Measurements from ENCODE around the gene ORAI2. TPM values are rescaled to one million over a fixed set of nuclear protein-coding genes. Genes with fewer than 3 reads are reported as not detected.

Gene ORAI2
- total and polyA plus RNA-seq, 2 of the 4 experiments (the other 2 are of a cell fraction) = 52.0 to 58.3 TPM

DNA sequence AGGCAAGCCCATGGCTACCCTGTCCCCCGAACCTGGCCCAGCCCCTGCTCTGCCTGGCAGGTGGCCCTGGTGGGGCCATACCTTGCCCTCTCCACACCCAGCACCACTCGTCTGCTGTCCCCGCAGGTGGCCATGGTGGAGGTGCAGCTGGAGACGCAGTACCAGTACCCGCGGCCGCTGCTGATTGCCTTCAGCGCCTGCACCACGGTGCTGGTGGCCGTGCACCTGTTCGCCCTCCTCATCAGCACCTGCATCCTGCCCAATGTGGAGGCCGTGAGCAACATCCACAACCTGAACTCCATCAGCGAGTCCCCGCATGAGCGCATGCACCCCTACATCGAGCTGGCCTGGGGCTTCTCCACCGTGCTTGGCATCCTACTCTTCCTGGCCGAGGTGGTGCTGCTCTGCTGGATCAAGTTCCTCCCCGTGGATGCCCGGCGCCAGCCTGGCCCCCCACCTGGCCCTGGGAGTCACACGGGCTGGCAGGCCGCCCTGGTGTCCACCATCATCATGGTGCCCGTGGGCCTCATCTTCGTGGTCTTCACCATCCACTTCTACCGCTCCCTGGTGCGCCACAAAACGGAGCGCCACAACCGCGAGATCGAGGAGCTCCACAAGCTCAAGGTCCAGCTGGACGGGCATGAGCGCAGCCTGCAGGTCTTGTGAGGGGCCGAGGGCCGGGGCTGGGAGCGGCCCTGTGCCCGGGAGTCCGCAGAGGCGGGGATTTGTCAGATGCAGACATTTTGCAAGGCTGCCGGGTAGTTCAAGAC, 13.2 kb downstream of the ORAI2 start:
- Histone ChIP-seq H4K8ac (ENCODE audit: low read depth in 2 of 2, low read length in 2 of 2) (no peak overlapping the region), H3K56ac (ENCODE audit: extremely low read depth, insufficient read depth, low read length) (no peak overlapping the region), H2AK5ac (ENCODE audit: low read depth, low read length) (no peak overlapping the region), H3K4me3 (ENCODE audit: insufficient read depth, low read depth, low read length) (no peak overlapping the region), H3K4me1 (ENCODE audit: control insufficient read depth, insufficient read depth, low read length) (peaks cover 4% of the 10 kb centered on the region; the same call in 1 of the 2 replicates), H3K18ac (ENCODE audit: low read depth, low read length) (no peak overlapping the region), H3K9me1 (ENCODE audit: insufficient read depth, low read length) (no peaks in the 10 kb centered on the region; the same call in 1 of the 2 replicates), H2AFZ (replicated peaks; ENCODE audit: low read length, poor library complexity) (no peak overlapping the region), H3K27me3 (ENCODE audit: control insufficient read depth, insufficient read depth, low read length) (no peaks in the 10 kb centered on the region), H3K14ac (replicated peaks; ENCODE audit: low read depth, low read length) (no peak overlapping the region), H2AK9ac (replicated peaks; ENCODE audit: low read depth, low read length, poor library complexity) (no peak overlapping the region), H3K23ac (ENCODE audit: low read depth, low read length) (no peak overlapping the region), H4K20me1 (ENCODE audit: insufficient read depth, low read length) (peaks cover 4% of the 10 kb centered on the region; the same call in 1 of the 2 replicates), H2BK5ac (ENCODE audit: low read depth, low read length, poor library complexity, severe bottlenecking) (no peak overlapping the region), H4K91ac (ENCODE audit: insufficient read depth, low read depth, low read length) (no peak overlapping the region), H2BK20ac (ENCODE audit: low read depth, low read length) (no peak overlapping the region), H3K4ac (ENCODE audit: low read depth, low read length) (no peak overlapping the region), H2BK120ac (ENCODE audit: low read depth, low read length) (no peak overlapping the region), H3K79me1 (ENCODE audit: low read depth in 1 of 2, low read length in 2 of 2) (peaks cover 0 to 17% of the 10 kb centered on the region in 2 experiments; a peak in 2 of 4 replicates), H2BK15ac (ENCODE audit: low read depth, low read length) (no peak overlapping the region), H3K9ac (ENCODE audit: low read depth, low read length) (no peak overlapping the region), H3K36me3 (ENCODE audit: control insufficient read depth, insufficient read depth, low read length) (peaks cover 29% of the 10 kb centered on the region), H3K27ac (ENCODE audit: insufficient read depth, low read length) (no peak overlapping the region), H3K9me3 (ENCODE audit: control insufficient read depth, insufficient read depth, low read length) (no peaks in the 10 kb centered on the region), H4K5ac (ENCODE audit: low read depth, low read length) (no peak overlapping the region), H3K4me2 (ENCODE audit: low read depth, low read length) (no peak overlapping the region)
- WGBS, 2 experiments (ENCODE audit: extremely low coverage in 2 of 2, insufficient read length in 1 of 2) = 91% methylated on average over 20 of the region's 41 CpGs; no CpG with 5 or more reads in 1 of the 2 experiments
- DNase-seq = no peak
- intact Hi-C loops (cut with micrococcal nuclease) = no loop called here
- ChIA-PET CTCF (no interaction called here), POLR2A (ENCODE audit: unreplicated experiment) (no interaction called here)
- in situ Hi-C loops (cut with MboI; ENCODE audit: low sequenced_read_pairs) = no loop called here
- dilution Hi-C loops (cut with HindIII; ENCODE audit: low sequenced_read_pairs, unreplicated experiment) = no loop called here
- no TSS peak for BruUV-seq (replicated peaks)
- no peak for ATAC-seq (ENCODE audit: low read depth)
- TF ChIP-seq RCOR1 (IDR thresholded peaks at IDR 0.05; ENCODE audit: insufficient replicate concordance, low read length) (no peak), POLR2A (IDR thresholded peaks at IDR 0.05; ENCODE audit: low read depth, low read length) (no peak), CHD1 (IDR thresholded peaks at IDR 0.05; ENCODE audit: low read depth, low read length) (no peak), MXI1 (IDR thresholded peaks at IDR 0.05; ENCODE audit: borderline replicate concordance, low read depth, low read length) (no peak), RFX5 (IDR thresholded peaks at IDR 0.05; ENCODE audit: low read depth, low read length) (no peak), SMC3 (IDR thresholded peaks at IDR 0.05; ENCODE audit: low read depth, low read length) (no peak), CEBPB (IDR thresholded peaks at IDR 0.05; ENCODE audit: low read depth, low read length) (no peak), BHLHE40 (IDR thresholded peaks at IDR 0.05; ENCODE audit: low read depth, low read length) (no peak), FOS (IDR thresholded peaks at IDR 0.05; ENCODE audit: low read depth, low read length) (no peak), MAFK (IDR thresholded peaks at IDR 0.05; ENCODE audit: low read depth, low read length) (no peak), RAD21 (IDR thresholded peaks at IDR 0.05; ENCODE audit: low read length) (no peak), MAZ (IDR thresholded peaks at IDR 0.05; ENCODE audit: borderline replicate concordance, low read depth, low read length) (no peak)
- TF ChIP-seq, protein P1, sequence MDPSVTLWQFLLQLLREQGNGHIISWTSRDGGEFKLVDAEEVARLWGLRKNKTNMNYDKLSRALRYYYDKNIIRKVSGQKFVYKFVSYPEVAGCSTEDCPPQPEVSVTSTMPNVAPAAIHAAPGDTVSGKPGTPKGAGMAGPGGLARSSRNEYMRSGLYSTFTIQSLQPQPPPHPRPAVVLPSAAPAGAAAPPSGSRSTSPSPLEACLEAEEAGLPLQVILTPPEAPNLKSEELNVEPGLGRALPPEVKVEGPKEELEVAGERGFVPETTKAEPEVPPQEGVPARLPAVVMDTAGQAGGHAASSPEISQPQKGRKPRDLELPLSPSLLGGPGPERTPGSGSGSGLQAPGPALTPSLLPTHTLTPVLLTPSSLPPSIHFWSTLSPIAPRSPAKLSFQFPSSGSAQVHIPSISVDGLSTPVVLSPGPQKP (IDR thresholded peaks at IDR 0.05; ENCODE audit: borderline replicate concordance, low read depth, low read length) = no peak
- TF ChIP-seq, protein P2, sequence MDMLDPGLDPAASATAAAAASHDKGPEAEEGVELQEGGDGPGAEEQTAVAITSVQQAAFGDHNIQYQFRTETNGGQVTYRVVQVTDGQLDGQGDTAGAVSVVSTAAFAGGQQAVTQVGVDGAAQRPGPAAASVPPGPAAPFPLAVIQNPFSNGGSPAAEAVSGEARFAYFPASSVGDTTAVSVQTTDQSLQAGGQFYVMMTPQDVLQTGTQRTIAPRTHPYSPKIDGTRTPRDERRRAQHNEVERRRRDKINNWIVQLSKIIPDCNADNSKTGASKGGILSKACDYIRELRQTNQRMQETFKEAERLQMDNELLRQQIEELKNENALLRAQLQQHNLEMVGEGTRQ (IDR thresholded peaks at IDR 0.05; ENCODE audit: low read depth, low read length) = no peak
- TF ChIP-seq, protein P3, sequence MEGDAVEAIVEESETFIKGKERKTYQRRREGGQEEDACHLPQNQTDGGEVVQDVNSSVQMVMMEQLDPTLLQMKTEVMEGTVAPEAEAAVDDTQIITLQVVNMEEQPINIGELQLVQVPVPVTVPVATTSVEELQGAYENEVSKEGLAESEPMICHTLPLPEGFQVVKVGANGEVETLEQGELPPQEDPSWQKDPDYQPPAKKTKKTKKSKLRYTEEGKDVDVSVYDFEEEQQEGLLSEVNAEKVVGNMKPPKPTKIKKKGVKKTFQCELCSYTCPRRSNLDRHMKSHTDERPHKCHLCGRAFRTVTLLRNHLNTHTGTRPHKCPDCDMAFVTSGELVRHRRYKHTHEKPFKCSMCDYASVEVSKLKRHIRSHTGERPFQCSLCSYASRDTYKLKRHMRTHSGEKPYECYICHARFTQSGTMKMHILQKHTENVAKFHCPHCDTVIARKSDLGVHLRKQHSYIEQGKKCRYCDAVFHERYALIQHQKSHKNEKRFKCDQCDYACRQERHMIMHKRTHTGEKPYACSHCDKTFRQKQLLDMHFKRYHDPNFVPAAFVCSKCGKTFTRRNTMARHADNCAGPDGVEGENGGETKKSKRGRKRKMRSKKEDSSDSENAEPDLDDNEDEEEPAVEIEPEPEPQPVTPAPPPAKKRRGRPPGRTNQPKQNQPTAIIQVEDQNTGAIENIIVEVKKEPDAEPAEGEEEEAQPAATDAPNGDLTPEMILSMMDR (conservative IDR thresholded peaks at IDR 0.05; ENCODE audit: low read depth, low read length) = no peak

All from IMR-90 (cell line).